ENCODE measurements around the gene METTL25B. TPM values are rescaled to one million over a fixed set of nuclear protein-coding genes. Genes with fewer than 3 reads are reported as not detected.
A peak's percentile ranks its signal among the peaks of the same experiment; 100 is the strongest.

Gene METTL25B
- total and polyA plus RNA-seq, 10 of the 15 experiments (the other 5 are each of a cell fraction or from before 2014, with no cell fraction given), result 5.9 to 25.2 (median 13.5) TPM

- intact Hi-C loops (cut with micrococcal nuclease; ENCODE audit: unreplicated experiment) (no loop called here), in situ Hi-C loops (cut with MboI) (no loop called here)
- ATAC-seq (peak; percentile 2), DNase-seq (ENCODE audit: low read depth, low spot score) (no peak), FAIRE-seq (no peak)
- ChIA-PET CTCF (interaction anchor here (3.6 to 4.5 kb wide), 2 partner anchors 17 to 24 kb away, joined by 22 to 56 read pairs; partner anchors contain the start of genes METTL25B and PRCC), POLR2A (interaction anchor here (3.4 to 4.4 kb wide), 3 partner anchors 9 to 22 kb away, joined by 19 to 45 read pairs (median 28); partner anchors contain the start of genes ISG20L2, METTL25B, MRPL24 and PRCC), SMC1A (ENCODE audit: uncharacterized antibody, unreplicated experiment) (interaction anchor here (0.6 to 4.5 kb wide), 3 partner anchors 17 to 23 kb away, joined by 3 to 43 read pairs (median 24); partner anchors contain the start of genes ISG20L2, METTL25B and PRCC), RAD21 (ENCODE audit: unreplicated experiment) (interaction anchor here (1.0 to 4.2 kb wide), 5 partner anchors 9 to 110 kb away, joined by 3 to 34 read pairs (median 5); partner anchors contain the start of genes ISG20L2, METTL25B, MRPL24 and NTRK1)
- no peaks in the 10 kb centered on the region for H3K27me3 ChIP-seq (replicated peaks in 1 of 2; ENCODE audit: control insufficient read depth in 2 of 2, insufficient read depth in 2 of 2, low read length in 1 of 2)
- peak overlapping the region; percentile 99 for H3K4me3 ChIP-seq
- peaks cover 22% of the 10 kb centered on the region for H3K4me1 ChIP-seq (ENCODE audit: control insufficient read depth, insufficient read depth, low read length)
- peak overlapping the region; percentile 98 for H3K9ac ChIP-seq (ENCODE audit: control insufficient read depth, insufficient read depth, low read length)
- TF ChIP-seq CHD1 (IDR thresholded peaks at IDR 0.05; ENCODE audit: low read depth, low read length) (0 out of 2 replicates have a peak, but pooled peaks have one; percentile 64), CEBPZ (IDR thresholded peaks at IDR 0.05; ENCODE audit: low read depth, low read length) (no peak), SKIL (IDR thresholded peaks at IDR 0.05; ENCODE audit: low read depth, poor library complexity, severe bottlenecking) (no peak), NKRF (conservative IDR thresholded peaks at IDR 0.05) (0 out of 2 replicates have a peak, but pooled peaks have one; percentile 39), SMAD5 (IDR thresholded peaks at IDR 0.05; ENCODE audit: low read depth) (0 out of 2 replicates have a peak, but pooled peaks have one; percentile 8), EGR1 (IDR thresholded peaks at IDR 0.05; ENCODE audit: borderline replicate concordance in 1 of 2, low read depth in 2 of 2, low read length in 2 of 2) (peak in 1 of 2 experiments; percentile 18; a peak in 1 of 3 replicates), MXI1 (IDR thresholded peaks at IDR 0.05; ENCODE audit: low read depth, low read length) (0 out of 2 replicates have a peak, but pooled peaks have one; percentile 27), TCF12 (IDR thresholded peaks at IDR 0.05; ENCODE audit: low read depth, low read length) (peak; percentile 9; the same call in 1 of the 2 replicates), POLR2A (IDR thresholded peaks at IDR 0.05; ENCODE audit: low read depth, low read length) (peak; percentile 47), NRF1 (conservative IDR thresholded peaks at IDR 0.05; ENCODE audit: low read depth, low read length) (no peak), MAX (IDR thresholded peaks at IDR 0.05; ENCODE audit: low read depth, low read length) (peak; percentile 75; the same call in 1 of the 2 replicates)
- BruUV-seq (replicated peaks), result no TSS peak
- no peak overlapping the region; the same call in 1 of the 2 replicates for H2AFZ ChIP-seq (ENCODE audit: control insufficient read depth, low read depth, low read length)
- peaks cover 5 to 9% of the 10 kb centered on the region in 2 experiments; a peak in 3 of 4 replicates for H3K36me3 ChIP-seq (ENCODE audit: control insufficient read depth in 2 of 2, insufficient read depth in 2 of 2, low read length in 1 of 2)
- H3K79me2 ChIP-seq (ENCODE audit: control insufficient read depth, insufficient read depth, low read length), result peaks cover 78% of the 10 kb centered on the region
- no peaks in the 10 kb centered on the region for H3K9me3 ChIP-seq (replicated peaks; ENCODE audit: control insufficient read depth, insufficient read depth, low read length)
- 2% methylated on average over 5 of the region's 5 CpGs for WGBS (ENCODE audit: insufficient coverage, insufficient replicate concordance, low lambda C conversion rate, missing lambda C conversion rate)
- peak overlapping the region; percentile 99 for H3K4me2 ChIP-seq (ENCODE audit: control insufficient read depth, insufficient read depth)
- H4K20me1 ChIP-seq (ENCODE audit: control insufficient read depth, insufficient read depth), result no peaks in the 10 kb centered on the region
- peak overlapping the region; percentile 99 for H3K27ac ChIP-seq (ENCODE audit: control insufficient read depth, insufficient read depth)
These were observed 22.0 kb downstream of the METTL25B start for GRCh38 chr1:156750191-156750672.

All from GM12878 (cell line).